ENCODE results near the gene LKAAEAR1. TPM values are rescaled to one million over a fixed set of nuclear protein-coding genes. Genes with fewer than 3 reads are reported as not detected.

LKAAEAR1 gene
- total and polyA plus RNA-seq, 9 of the 15 experiments (the other 6 are each of a cell fraction or from before 2014, with no cell fraction given), result not detected

DNA sequence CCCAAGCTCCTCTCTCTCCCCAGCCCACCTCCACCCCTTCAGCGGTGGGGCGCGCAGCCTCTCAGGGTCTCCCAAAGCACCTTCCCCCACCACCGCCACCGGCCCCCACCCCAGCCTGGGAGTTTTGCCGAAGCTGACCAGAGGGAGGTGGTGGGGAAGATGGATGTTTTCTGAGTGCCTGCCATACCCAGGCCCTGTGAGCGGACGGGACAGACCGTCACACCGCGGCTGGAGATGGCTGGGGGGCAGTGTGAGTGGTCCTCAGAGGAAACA, 42.5 kb downstream of the LKAAEAR1 start:
- TF ChIP-seq SMC3 (conservative IDR thresholded peaks at IDR 0.05; ENCODE audit: insufficient read depth, low read depth, low read length), result no peak
- TF ChIP-seq, protein P1, sequence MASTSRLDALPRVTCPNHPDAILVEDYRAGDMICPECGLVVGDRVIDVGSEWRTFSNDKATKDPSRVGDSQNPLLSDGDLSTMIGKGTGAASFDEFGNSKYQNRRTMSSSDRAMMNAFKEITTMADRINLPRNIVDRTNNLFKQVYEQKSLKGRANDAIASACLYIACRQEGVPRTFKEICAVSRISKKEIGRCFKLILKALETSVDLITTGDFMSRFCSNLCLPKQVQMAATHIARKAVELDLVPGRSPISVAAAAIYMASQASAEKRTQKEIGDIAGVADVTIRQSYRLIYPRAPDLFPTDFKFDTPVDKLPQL (IDR thresholded peaks at IDR 0.05; ENCODE audit: extremely low read depth, insufficient read length), result no peak
- TF ChIP-seq ZSCAN29 (IDR thresholded peaks at IDR 0.05), result no peak
- peak; percentile 6 for FAIRE-seq
- H3K9me3 ChIP-seq (replicated peaks; ENCODE audit: control insufficient read depth, insufficient read depth, low read depth, low read length), result no peaks in the 10 kb centered on the region
- ChIA-PET CTCF (ENCODE audit: low intra/inter-chr PET ratio) (no interaction called here), POLR2A (interaction anchor here (0.7 kb wide), 1 partner anchor 10 kb away, joined by 4 read pairs; no protein-coding TSS in a partner anchor)
- in situ Hi-C loops (cut with MboI), result no loop called here
- H3K79me2 ChIP-seq (ENCODE audit: control insufficient read depth, insufficient read depth, low read length), result no peaks in the 10 kb centered on the region; the same call in 2 of the 3 replicates
- H2AFZ ChIP-seq (ENCODE audit: low read depth, low read length), result peak overlapping the region; percentile 89; the same call in 1 of the 2 replicates
- 59% methylated on average over 7 of the region's 11 CpGs for WGBS (ENCODE audit: insufficient coverage, low coverage, missing lambda C conversion rate)
- no peak for DNase-seq (ENCODE audit: extremely low read depth in 1 of 4, low spot score in 3 of 4)
- peak overlapping the region; percentile 78 for H3K4me2 ChIP-seq (ENCODE audit: insufficient read depth, low read length)
- H3K4me3 ChIP-seq, result peak overlapping the region; percentile 42; the same call in 1 of the 2 replicates
- intact Hi-C loops (cut with micrococcal nuclease), result no loop called here
- peak overlapping the region; percentile 74 to 92 for H3K9ac ChIP-seq (ENCODE audit: insufficient read depth in 1 of 2, low read depth in 2 of 2, low read length in 2 of 2)
- no TSS peak for BruUV-seq (replicated peaks)
- H3K4me1 ChIP-seq (replicated peaks in 1 of 2; ENCODE audit: control insufficient read depth in 2 of 2, insufficient read depth in 2 of 2, low read length in 2 of 2), result peaks cover 45 to 86% of the 10 kb centered on the region in 2 experiments
- no peaks in the 10 kb centered on the region; the same call in 2 of the 3 replicates for H3K36me3 ChIP-seq (ENCODE audit: control insufficient read depth, insufficient read depth, low read length)
- H3K9me1 ChIP-seq (ENCODE audit: control insufficient read depth, insufficient read depth, low read length), result peaks cover 4% of the 10 kb centered on the region
- H3K27me3 ChIP-seq (ENCODE audit: control insufficient read depth in 2 of 2, insufficient read depth in 2 of 2, low read length in 2 of 2), result no peaks in the 10 kb centered on the region
- H4K20me1 ChIP-seq (replicated peaks; ENCODE audit: control insufficient read depth, insufficient read depth, low read length), result no peaks in the 10 kb centered on the region
- no peak overlapping the region for H3K27ac ChIP-seq (ENCODE audit: extremely low read depth, low read depth, low read length)
- no peak for ATAC-seq

DNA sequence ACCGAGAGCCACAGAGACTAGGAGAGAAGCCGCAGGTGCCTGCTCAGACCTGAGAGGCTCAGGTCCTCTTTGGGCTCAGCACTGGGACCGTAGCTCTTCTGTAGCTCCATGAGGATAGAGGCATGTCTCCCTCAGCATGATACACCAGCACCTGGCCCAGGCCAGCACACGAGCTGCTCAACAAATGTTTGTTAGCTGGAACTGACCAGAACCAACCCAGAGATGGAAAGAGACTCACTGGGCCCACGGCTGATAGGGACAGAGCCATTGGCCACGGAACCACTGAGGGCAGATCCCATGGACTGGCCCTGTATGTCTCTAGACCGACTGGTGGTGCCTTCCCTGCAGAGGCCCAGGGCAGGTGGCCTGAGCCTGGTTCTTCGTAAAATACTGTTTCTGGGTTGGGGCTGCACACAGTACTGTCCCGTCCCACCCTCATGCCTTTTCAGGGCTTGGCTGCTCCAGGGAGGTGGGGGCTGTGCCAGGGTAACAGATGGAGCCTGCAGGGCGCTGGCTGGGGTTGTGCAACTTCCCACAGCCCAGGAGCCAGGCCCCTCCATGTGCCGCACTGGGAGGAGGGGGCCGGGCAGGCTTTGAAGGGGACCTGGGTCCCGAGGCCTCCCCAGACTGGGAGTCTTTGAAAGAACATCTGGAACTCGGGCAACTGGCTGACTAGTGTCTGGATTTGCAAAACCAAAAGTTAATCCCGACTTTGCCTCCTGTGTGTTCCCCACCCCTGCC, 43.0 kb downstream of the LKAAEAR1 start:
- DNase-seq (ENCODE audit: extremely low read depth in 1 of 4, low spot score in 3 of 4) (no peak), FAIRE-seq (no peak), ATAC-seq (no peak)
- H3K9me1 ChIP-seq (ENCODE audit: control insufficient read depth, insufficient read depth, low read length), result peaks cover 4% of the 10 kb centered on the region
- H3K4me2 ChIP-seq (ENCODE audit: insufficient read depth, low read length), result no peak overlapping the region
- H3K27me3 ChIP-seq (ENCODE audit: control insufficient read depth in 2 of 2, insufficient read depth in 2 of 2, low read length in 2 of 2), result no peaks in the 10 kb centered on the region
- 77% methylated on average over 14 of the region's 15 CpGs for WGBS (ENCODE audit: insufficient coverage, low coverage, missing lambda C conversion rate)
- no peaks in the 10 kb centered on the region for H3K36me3 ChIP-seq (ENCODE audit: control insufficient read depth, insufficient read depth, low read length)
- intact Hi-C loops (cut with micrococcal nuclease) (no loop called here), in situ Hi-C loops (cut with MboI) (no loop called here)
- peaks cover 49 to 86% of the 10 kb centered on the region in 2 experiments for H3K4me1 ChIP-seq (replicated peaks in 1 of 2; ENCODE audit: control insufficient read depth in 2 of 2, insufficient read depth in 2 of 2, low read length in 2 of 2)
- H3K4me3 ChIP-seq, result no peak overlapping the region
- BruUV-seq (replicated peaks), result no TSS peak
- ChIA-PET POLR2A (interaction anchor here (0.6 to 0.7 kb wide), 2 partner anchors 11 to 89 kb away, joined by 3 to 4 read pairs; no protein-coding TSS in a partner anchor), CTCF (ENCODE audit: low intra/inter-chr PET ratio) (no interaction called here)
- H3K9me3 ChIP-seq (replicated peaks; ENCODE audit: control insufficient read depth, insufficient read depth, low read depth, low read length), result no peaks in the 10 kb centered on the region
- no peak overlapping the region for H2AFZ ChIP-seq (ENCODE audit: low read depth, low read length)
- no peaks in the 10 kb centered on the region; the same call in 2 of the 3 replicates for H3K79me2 ChIP-seq (ENCODE audit: control insufficient read depth, insufficient read depth, low read length)
- TF ChIP-seq BRD4 (IDR thresholded peaks at IDR 0.05), result no peak
- TF ChIP-seq, protein P2, sequence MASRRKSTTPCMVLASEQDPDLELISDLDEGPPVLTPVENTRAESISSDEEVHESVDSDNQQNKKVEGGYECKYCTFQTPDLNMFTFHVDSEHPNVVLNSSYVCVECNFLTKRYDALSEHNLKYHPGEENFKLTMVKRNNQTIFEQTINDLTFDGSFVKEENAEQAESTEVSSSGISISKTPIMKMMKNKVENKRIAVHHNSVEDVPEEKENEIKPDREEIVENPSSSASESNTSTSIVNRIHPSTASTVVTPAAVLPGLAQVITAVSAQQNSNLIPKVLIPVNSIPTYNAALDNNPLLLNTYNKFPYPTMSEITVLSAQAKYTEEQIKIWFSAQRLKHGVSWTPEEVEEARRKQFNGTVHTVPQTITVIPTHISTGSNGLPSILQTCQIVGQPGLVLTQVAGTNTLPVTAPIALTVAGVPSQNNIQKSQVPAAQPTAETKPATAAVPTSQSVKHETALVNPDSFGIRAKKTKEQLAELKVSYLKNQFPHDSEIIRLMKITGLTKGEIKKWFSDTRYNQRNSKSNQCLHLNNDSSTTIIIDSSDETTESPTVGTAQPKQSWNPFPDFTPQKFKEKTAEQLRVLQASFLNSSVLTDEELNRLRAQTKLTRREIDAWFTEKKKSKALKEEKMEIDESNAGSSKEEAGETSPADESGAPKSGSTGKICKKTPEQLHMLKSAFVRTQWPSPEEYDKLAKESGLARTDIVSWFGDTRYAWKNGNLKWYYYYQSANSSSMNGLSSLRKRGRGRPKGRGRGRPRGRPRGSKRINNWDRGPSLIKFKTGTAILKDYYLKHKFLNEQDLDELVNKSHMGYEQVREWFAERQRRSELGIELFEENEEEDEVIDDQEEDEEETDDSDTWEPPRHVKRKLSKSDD (conservative IDR thresholded peaks at IDR 0.05; ENCODE audit: low read length), result no peak
- H3K9ac ChIP-seq (ENCODE audit: insufficient read depth in 1 of 2, low read depth in 2 of 2, low read length in 2 of 2), result peak overlapping the region in 1 of 2 experiments; percentile 75; a peak in 2 of 4 replicates
- no peaks in the 10 kb centered on the region for H4K20me1 ChIP-seq (replicated peaks; ENCODE audit: control insufficient read depth, insufficient read depth, low read length)
- no peak overlapping the region for H3K27ac ChIP-seq (ENCODE audit: extremely low read depth, low read depth, low read length)

All from K562 (cell line).